DMS114 treated with DMSO at 0.1 percent for 48 hours (cell line): ENCODE measurements around the gene TCP10L.
"Not testable (repeated sequence)": the region's sequence is repeated elsewhere in the genome, so short reads cannot be mapped to it uniquely, and the experiment has no call there.

ENCODE experiments used
- DNase-seq: peaks from one replicate; lab custom pipeline; 2025; ENCODE audit not compliant: unreplicated experiment; lab: John Stamatoyannopoulos, UW

TCP10L gene

DNA sequence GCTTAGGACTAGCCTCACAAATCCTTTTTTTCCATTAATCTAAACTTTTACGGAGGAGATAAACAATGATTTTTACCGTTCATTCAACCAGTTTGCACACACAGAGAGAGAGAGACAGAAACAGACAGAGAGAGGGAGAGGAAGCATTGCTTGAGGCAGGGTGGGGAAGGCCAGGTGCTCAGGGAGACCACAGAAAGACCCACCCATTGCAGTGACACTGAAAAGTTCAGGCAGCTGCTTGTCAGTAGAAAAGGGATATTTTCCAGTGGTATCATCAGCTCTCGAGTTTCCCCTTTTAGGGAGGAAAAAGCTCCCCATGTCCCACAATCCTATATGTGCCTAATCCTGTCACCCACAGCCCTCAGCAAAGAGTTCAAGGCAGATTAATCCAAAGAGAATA lies 27.2 kb downstream of the TCP10L start:
- no peak for DNase-seq

DNA sequence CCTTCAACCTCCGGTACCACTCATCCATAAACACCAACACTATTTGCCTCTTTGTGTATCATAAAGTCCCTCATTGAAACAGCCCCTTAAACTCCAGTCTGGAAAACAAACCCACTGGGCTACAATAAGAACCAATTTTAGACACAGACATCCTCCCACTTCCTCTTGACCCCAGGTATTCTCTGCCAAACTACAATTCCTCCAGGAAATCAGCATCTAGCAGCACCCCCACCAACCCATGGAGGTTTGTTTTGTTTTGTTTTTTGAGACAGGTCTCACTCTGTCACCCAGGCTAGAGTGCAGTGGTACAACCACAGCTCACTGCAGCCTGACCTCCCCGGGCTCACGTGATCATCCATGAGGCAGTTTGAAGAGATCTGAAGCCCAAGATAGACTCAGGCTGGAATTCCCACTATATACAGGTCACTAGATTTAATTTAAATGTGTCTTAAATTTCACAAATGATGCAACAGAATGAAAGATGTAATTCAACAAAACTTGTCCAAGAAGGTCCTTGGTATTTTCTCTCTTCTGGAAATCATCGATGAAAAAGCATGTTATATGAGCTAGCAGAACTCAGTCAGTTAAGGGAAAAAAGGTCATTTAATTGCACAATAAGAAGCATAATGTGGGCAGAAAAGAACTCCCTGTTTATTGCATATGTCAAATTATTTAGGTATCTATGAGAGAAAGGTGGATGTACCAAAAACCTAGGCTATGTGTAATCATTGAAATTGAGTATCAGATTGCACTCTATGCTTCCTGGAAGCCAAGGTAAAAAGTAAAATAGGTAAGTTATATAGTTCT lies 30.3 kb downstream of the TCP10L start:
- DNase-seq = no peak

DNA sequence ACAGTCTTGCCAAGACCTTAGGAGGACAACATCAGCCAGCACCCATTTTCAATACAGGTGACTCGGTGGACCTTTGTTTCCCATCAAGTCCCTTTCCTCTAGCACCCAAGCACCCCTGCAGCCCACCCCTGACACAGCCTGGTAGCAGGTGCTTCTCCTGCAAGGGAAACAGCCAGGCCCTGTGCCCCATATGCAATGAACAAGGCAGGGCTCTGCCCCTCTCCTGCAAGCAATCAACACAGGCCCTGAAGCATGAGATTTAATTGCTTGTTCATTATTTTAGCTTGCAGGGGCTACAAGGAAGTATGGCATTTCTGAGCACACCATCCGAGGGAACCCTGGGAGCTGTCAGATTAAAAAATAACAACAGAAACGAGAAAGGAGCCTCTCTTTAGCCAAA lies 35.4 kb downstream of the TCP10L start:
- no peak for DNase-seq

DNA sequence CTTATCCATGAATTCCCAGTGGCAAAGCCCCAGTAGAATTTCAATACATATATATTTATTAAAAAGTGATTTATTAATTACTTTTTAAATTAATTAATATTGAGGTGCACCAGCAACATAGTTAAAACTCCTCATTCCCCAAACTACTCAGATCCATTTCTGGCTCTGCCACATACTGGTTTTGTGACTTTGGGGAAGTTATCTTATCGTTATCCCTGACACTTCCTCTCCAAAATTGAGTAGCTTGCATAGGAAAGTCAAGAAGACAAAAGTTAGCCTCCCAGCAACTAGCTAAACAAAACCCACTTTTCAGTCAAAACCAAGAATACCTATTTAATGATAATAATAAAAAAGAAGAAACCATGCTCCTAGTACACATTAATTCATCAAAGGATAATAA lies 35.9 kb downstream of the TCP10L start:
- no peak for DNase-seq

DNA sequence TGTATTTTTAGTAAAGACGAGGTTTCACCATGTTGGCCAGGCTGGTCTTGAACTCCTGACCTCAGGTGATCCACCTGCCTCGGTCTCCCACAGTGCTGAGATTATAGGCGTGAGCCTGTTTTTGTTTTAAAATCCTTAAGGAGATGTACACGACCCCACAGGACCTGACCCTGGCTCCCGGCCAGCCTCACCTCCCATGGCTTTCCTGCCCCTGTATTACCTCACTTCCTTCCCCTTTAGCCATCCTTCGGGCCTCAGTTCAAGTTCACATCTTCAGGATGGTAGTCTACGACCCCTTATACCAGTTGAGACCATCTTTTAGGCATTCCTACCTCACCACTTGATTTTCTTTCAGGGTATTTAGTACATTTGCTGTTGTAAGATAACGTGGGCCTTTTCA lies 36.3 kb downstream of the TCP10L start:
- no peak for DNase-seq

DNA sequence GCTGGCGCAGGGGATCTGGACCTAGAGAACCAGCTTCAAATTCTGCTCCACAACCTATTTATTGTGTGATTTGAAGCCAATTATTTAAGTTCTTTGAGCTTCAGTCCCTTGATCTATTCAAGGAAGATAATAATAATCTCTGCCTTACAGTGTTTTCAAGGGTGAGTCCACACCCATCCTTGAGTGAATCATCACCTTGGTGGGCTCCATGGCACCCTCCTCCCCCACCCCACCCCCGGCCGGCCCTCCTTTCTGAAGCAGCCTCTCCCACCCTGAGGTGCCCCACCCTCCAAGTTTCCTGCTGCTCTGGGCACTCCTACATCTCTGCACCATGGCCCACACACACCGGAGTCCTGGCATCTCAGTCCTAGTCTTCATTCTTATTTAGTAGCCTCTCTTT lies 38.3 kb downstream of the TCP10L start:
- no peak for DNase-seq

DNA sequence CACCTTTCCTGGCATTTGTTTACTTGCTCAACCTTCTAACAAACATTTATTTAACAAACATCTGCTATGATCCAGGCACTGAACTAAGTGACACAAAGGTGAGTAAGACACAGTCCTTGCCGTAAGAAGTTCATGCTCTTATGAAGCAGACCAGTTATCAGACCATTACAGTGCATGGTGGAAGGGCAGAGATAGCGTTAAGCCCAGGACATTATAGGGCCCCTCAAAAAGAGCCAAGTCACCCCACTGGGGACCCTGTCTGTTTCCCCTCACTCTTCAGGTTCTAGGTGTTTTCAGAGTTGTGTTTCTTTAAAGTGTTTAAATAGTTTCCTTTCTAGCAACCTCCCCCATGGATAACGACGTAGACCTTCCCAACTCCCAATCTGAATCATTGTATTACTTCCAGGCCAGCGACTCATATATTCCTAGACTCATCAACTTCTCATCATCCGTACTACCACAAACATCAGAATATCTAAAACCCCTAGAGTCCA lies 39.3 kb downstream of the TCP10L start:
- no peak for DNase-seq

DNA sequence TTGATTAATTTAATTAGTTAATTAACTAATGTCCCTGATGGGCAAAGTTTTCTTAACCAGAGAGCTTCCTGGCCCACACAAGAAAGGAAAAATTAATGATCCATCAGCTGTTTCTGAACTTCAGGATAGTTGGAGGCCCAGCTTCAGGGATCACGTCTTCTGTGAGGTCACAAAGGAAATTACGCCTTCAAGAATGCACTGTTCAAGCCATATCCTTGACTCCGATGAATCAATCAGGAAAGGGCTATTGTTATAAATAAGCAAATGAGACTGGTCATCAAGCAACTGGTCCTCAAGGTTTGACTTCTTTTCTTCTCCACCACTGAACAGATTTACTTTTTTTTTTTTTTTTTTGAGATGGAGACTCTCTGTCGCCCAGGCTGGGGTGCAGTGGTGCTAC lies 40.6 kb downstream of the TCP10L start:
- DNase-seq = no peak

DNA sequence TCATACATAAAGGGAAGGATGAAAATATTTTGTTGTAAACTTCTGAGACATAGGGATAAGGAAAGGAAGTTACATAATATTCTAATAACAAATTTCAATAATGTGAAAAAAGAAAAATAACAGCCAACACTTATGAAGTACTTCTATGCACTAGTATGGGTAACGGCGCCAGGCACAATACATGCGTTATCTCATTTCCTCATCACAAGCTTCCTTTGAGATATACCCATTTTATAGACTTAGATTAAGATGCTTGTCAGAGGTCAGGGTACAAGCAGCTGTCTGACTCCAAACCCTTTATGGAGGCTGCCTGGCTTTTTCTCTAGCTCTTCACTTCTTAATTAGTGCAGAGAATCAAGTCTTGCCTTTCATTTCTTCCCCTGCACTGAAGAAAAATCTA lies 41.3 kb downstream of the TCP10L start:
- DNase-seq = no peak

DNA sequence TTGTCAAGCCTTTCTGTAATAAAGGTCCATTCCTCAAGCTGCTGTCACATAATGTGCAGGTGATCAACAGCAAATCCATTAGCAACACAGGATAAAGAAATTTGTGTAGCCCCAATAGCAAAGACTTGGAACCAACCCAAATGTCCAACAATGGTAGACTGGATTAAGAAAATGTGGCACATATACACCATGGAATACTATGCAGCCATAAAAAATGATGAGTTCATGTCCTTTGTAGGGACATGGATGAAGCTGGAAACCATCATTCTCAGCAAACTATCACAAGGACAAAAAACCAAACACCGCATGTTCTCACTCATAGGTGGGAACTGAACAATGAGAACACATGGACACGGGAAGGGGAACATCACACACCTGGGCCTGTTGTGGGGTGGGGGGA lies 42.3 kb downstream of the TCP10L start:
- DNase-seq = not testable (repeated sequence)

DNA sequence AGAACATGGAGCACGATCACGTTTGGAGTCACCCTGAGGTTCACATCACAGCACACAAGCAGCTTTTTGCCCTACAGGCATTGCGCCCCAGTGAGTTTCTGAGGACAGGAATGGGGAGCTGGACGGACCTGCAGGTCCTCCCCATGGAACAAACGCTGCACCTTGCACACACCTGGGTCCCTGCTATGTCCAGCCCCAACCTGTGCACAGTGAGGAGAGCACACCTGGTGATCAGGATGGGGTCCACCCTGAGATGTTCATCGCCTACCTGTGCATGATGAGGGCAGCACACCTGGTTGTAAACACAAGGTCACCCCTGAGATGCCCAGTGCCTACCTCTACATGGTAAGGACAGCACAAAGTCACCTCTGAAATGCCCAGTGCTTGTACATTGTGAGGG lies 45.9 kb downstream of the TCP10L start:
- no peak for DNase-seq

DNA sequence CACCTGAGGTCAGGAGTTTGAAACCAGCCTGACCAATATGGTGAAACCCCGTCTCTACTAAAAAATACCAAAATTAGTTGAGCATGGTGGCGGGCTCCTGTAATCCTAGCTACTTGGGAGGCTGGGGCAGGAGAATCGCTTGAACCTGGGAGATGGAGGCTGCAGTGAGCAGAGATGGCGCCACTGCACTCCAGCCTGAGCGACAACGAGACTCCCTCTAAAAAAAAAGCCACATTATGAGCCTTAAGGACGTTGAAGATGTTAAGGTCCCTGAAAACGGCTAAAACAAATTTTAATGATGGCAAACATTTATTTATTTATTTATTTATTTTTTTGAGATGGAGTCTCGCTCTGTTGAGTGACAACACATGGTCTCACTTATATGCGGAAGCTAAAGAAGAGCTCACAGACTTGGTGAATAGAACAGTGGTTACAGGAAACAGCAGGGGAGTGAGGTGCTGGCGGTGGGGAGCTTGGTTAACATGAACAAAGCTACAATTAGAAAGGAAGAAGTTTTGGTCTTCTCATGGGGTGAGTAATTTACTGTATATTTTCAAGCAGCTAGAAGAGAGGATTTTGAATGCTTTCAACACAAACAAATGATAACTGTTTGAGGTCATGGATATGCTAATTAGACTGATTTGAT lies 47.1 kb downstream of the TCP10L start:
- DNase-seq = no peak

DNA sequence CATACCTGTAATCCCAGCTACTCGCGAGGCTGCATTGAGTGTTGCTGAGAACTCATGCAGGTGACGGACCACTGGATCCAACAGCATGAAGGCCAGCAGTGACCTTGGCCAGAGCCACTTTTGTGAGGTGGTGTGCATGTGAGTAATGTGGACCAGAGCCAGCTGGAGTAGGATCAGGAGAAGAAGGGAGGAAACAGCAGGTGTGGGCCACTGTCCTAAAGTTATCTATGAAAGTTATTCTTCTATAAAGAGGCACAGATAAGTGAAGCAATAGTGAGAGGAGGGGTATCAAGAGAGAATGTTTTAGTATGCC lies 47.8 kb downstream of the TCP10L start:
- no peak for DNase-seq

DNA sequence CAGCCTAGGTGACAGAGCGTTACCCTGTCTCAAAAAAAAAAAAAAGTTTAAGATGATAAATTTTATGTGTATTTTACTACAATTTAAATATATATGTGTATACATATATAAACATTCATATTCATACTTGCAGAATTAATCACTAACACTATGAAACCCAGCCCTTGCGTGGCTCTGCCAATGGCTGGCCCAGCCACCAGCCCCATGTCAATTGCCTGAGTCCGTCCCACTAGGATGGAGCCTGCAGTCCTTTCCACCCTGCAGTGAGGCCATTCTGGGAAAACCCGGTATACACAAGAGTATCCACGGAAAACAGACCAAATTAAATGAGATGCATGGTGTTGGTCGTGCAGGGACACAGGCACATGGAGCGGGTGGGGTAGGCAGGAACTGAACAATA lies 49.7 kb downstream of the TCP10L start:
- DNase-seq = no peak

DNA sequence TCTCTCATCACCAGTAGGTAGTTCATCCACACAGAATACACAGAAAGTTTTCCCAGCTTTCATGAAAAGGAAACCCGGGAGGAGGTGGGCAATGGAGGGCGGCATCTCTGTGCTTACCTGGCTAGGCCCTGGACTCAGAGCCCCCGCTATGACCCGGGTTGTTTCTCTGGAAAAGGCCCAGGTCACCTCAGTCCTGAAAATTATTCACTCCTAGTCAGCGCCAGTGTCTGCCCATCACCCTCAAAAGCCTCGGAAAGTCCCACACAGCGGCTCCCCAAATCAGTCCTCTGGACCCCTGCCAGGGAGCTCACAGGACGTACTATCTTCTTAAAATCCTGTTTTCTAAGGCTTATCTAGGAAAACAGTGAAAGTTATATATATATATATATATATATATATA lies 51.2 kb downstream of the TCP10L start:
- DNase-seq = no peak

DNA sequence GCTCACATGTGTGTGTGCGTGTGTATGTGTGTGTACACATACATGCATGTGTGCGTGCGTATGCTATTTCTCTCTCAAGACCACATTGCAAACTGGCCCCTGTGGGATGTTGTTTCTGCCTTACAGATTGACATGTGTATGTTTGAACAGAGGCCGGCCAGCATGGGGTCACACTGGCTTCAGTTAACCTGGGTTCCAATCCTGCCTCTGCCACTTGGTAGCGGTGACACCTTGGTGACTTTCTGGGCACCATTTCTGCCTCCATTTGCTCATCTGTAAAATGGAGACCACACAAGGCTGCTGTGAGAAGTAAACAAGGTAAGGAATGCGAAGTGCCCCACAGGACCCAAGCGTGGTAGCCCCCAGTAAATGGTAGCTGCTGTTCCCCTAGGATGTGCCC lies 51.7 kb downstream of the TCP10L start:
- DNase-seq = no peak

DNA sequence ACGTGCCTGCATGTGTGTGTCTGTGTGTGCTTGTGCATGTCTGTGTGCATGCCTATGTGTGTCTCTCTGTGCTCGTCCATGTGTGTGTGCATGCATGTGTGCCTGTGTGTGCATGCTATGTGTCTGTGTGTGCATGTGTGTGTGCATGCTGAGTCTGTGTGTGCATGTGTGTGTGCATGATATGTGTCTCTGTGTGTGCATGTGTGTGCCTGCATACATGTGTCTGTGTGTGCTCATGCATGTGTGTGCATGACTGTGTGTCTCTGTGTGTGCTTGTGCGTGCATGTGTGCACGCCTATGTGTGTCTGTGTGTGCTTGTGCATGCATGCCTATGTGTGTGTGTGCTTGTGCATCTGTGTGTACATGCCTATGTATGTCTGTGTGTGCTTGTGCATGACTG lies 52.3 kb downstream of the TCP10L start:
- DNase-seq = no peak

DNA sequence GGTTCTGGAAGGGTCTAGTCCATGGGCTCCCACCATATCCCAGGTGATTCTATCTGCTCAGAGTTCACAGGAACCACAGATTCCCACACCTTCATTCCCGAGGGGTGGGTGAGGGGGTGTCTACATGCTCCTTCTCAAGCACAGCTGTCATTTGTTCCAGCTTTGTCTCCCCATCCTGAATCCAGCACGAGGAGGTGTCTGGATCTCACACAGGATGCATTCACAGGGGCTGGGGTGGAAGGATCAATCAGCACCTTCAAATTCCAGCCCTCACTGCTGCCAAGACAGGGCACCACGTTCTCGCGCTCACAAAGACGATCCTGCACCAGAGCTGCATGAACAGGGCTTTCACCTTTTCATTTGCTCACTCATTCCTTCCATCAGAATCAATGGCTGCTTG lies 52.7 kb downstream of the TCP10L start:
- no peak for DNase-seq

DNA sequence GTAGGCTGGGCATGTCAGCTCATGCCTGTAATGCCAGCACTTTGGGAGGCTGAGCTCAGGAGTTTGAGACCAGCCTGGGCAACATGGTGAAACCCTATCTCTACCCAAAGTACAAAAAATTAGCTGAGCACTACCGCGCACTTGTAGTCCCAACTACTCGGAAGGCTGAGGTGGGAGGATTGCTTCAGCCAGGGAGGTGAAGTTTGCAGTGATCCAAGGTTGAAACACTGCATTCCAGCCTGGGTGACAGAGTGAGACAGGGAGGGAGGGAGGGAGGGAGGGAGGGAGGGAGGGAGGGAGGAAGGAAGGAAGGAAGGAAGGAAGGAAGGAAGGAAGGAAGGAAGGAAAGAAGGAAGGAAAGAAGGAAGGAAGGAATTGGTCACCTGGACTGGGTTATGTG lies 53.8 kb downstream of the TCP10L start:
- DNase-seq = not testable (repeated sequence)

DNA sequence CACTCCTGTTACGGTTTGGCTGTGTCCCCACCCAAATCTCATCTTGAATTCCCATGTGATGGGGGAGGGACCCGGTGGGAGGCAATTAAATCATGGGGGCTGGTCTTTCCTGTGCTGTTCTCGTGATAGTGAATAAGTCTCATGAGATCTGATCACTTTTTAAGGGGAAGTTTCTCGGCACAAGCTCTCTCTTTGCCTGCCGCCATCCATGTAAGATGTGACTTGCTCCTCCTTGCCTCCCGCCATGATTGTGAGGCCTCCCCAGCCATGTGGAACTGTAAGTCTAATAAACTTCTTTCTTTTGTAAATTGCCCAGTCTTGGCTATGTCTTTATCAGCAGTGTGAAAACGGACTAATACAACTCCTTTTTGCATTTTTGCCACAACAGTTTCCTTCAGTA lies 54.5 kb downstream of the TCP10L start:
- DNase-seq = not testable (repeated sequence)

DNA sequence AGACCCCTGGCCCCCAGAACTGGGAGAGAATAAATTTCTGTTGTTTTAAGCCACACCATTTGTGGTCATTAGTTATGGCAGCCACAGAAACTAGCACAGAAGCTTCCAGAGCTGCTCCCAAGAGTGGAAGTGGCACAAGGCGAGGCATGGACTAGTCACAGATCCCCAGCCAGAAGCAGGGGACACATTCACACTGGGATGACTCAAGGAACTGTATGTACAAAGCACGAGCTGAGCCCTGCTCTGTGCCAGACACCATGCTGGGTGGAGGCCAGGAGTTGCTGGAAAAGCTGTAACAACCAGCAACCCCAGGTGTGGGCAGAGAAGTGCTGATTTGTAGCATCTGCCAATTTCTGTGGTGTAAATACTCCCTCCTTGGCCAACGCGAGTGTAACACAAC lies 55.6 kb downstream of the TCP10L start:
- DNase-seq = no peak

DNA sequence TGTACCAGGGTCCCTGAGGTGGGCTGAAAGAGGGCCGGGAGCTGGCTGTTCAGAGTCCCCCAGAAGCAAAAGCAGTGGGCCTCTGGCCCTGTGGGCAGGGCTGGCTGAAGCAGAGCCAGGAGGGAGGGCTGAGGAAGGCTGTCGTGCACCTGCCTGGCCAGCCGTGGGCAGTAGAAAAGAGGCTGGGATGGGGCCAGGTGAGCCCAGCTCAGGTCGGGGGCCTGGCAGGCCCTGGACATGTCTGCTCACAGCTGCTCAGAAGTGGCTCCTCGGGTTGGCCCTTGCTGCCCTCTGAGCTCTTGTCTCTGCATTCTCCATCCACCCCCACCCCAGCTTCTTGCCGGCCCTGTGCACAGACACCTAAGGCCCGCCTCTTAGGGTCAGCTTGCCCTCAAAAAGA lies 60.0 kb downstream of the TCP10L start:
- no peak for DNase-seq
